A549 (cell line): ENCODE measurements around the gene LTBP4.

Source experiments
- CTCF ChIP-seq: fragments of >200 bp; sonication (Bioruptor Twin); formaldehyde crosslinking; IDR thresholded peaks from 3 replicates; pipeline ENCODE4 v1.5.1; 2016
- HDAC2 ChIP-seq: fragments of 200-600 bp; sonication (generic); IDR thresholded peaks from 2 replicates; pipeline ENCODE4 v1.6.1; 2016
- NFE2L2 ChIP-seq: fragments of 150-350 bp; conservative IDR thresholded peaks from 2 replicates; pipeline ENCODE4 v1.6.1; 2014; ENCODE audit warnings: low read length
- POLR2A ChIP-seq: IDR thresholded peaks from 2 replicates; pipeline ENCODE4 v1.6.1; 2012; ENCODE audit warnings: mild to moderate bottlenecking, low read length
- RAD21 ChIP-seq, 2 experiments: fragments of >200 bp in 1 of 2; sonication (Bioruptor Twin) in 1 of 2; formaldehyde crosslinking in 1 of 2; IDR thresholded peaks in 1 of 2; conservative IDR thresholded peaks in 1 of 2; 2 replicates in 1 of 2; 3 replicates in 1 of 2; pipeline ENCODE4 v1.6.1; 2012 to 2018; ENCODE audit warnings: inconsistent platforms in 1 of 2
- SMC3 ChIP-seq: fragments of >200 bp; sonication (Bioruptor Twin); formaldehyde crosslinking; IDR thresholded peaks from 3 replicates; pipeline ENCODE4 v1.6.1; 2018; ENCODE audit warnings: inconsistent platforms
- USF2 ChIP-seq: fragments of 450-650 bp; IDR thresholded peaks from 2 replicates; pipeline ENCODE4 v1.6.1; 2014; ENCODE audit warnings: antibody characterized with exemption

GRCh38 chr19:40642757-40643305 is 41.7 kb downstream of the LTBP4 start:
- TF ChIP-seq CTCF (no peak), HDAC2 (no peak), SMC3 (no peak), POLR2A (no peak), NFE2L2 (no peak), RAD21 (conservative IDR thresholded peaks at IDR 0.05 in 1 of 2, IDR thresholded peaks at IDR 0.05 in 1 of 2) (no peak), USF2 (no peak)
